Cardiac fibroblast (primary cell): ENCODE measurements around the gene TMPRSS15.
A peak's percentile ranks its signal among the peaks of the same experiment; 100 is the strongest.
"Not testable (repeated sequence)": the region's sequence is repeated elsewhere in the genome, so short reads cannot be mapped to it uniquely, and the experiment has no call there.

Experiments
- DNase-seq, 2 donors: peaks; one replicate each; pipeline versions ENCODE4 v3.0.0 to v3.0.0-alpha.2; 2010; ENCODE audit warnings: low read depth in 2 of 2
- H3K4me3 ChIP-seq, 2 donors: replicated peaks in 1 of 2; 1 replicate in 1 of 2; 2 replicates in 1 of 2; pipeline ENCODE4 v1.5.1; 2011; ENCODE audit warnings: low read depth in 2 of 2, low read length in 2 of 2, mild to moderate bottlenecking in 2 of 2, moderate library complexity in 1 of 2
- CTCF ChIP-seq: IDR thresholded peaks from one replicate; pipeline ENCODE4 v1.5.1; 2011; ENCODE audit warnings: low read depth, mild to moderate bottlenecking, low read length, inconsistent platforms

TMPRSS15 gene

GRCh38 chr21:18424276-18424675, 20.7 kb upstream of the TMPRSS15 start:
- H3K4me3 ChIP-seq = no peak overlapping the region
- no peak for DNase-seq
- TF ChIP-seq CTCF = no peak

GRCh38 chr21:18417141-18417790, 13.7 kb upstream of the TMPRSS15 start:
- no peak overlapping the region for H3K4me3 ChIP-seq
- DNase-seq = no peak
- no peak for TF ChIP-seq CTCF

- H3K4me3 ChIP-seq = no peak overlapping the region
- no peak for DNase-seq
- TF ChIP-seq CTCF = no peak
Observed at GRCh38 chr21:18411565-18411964, 8.0 kb upstream of the TMPRSS15 start.

- no peak overlapping the region for H3K4me3 ChIP-seq
- no peak for DNase-seq
- TF ChIP-seq CTCF = no peak
Observed at GRCh38 chr21:18409579-18409978, 6.0 kb upstream of the TMPRSS15 start.

- H3K4me3 ChIP-seq = no peak overlapping the region
- DNase-seq = no peak
- TF ChIP-seq CTCF = no peak
Observed at GRCh38 chr21:18398843-18399242, 4.7 kb downstream of the TMPRSS15 start.

- no peak for TF ChIP-seq CTCF
- DNase-seq = no peak
- H3K4me3 ChIP-seq = no peak overlapping the region
Observed at GRCh38 chr21:18387994-18388393, 15.6 kb downstream of the TMPRSS15 start.

- peak; percentile 21 for TF ChIP-seq CTCF
- peak; percentile 1 to 6 for DNase-seq
- no peak overlapping the region for H3K4me3 ChIP-seq
Observed at GRCh38 chr21:18384771-18385170, 18.8 kb downstream of the TMPRSS15 start.

- DNase-seq, H3K4me3 ChIP-seq: not testable (repeated sequence)
Observed at GRCh38 chr21:18382934-18383619, 20.5 kb downstream of the TMPRSS15 start.
